NCI-H748 treated with DMSO at 0.1 percent for 48 hours (cell line): Measurements from ENCODE around the gene DNAJB8.

ENCODE experiments used
- DNase-seq: peaks from one replicate; lab custom pipeline; 2025; lab: John Stamatoyannopoulos, UW

The DNAJB8 gene

DNA sequence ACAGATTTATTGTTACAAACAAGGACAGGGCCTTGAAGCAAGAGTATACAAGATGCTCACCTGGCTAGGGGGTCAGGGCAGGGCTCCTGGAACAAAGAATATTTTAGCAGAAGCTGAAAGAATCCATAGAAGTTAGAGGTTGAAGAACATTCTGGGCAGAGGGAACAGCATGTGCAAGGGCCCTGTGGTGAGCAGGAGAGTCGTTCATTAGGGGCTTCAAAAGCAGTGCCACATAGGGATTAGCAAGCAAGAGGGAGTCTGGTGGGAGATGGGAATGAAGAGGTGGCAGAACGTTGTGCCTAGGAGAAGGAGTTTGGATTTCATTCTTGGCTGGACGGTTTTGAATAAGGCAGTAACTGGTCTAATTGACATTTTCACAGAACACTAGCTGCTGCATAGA is 22.9 kb downstream of the DNAJB8 start:
- no peak for DNase-seq

GRCh38 chr3:128442949-128443348 is 23.7 kb downstream of the DNAJB8 start:
- no peak for DNase-seq

- DNase-seq: no peak
Measured at GRCh38 chr3:128442070-128442469, 24.6 kb downstream of the DNAJB8 start.

- no peak for DNase-seq
Measured at GRCh38 chr3:128439226-128439625, 27.5 kb downstream of the DNAJB8 start.

- no peak for DNase-seq
Measured at GRCh38 chr3:128438488-128439072, 28.1 kb downstream of the DNAJB8 start.

DNA sequence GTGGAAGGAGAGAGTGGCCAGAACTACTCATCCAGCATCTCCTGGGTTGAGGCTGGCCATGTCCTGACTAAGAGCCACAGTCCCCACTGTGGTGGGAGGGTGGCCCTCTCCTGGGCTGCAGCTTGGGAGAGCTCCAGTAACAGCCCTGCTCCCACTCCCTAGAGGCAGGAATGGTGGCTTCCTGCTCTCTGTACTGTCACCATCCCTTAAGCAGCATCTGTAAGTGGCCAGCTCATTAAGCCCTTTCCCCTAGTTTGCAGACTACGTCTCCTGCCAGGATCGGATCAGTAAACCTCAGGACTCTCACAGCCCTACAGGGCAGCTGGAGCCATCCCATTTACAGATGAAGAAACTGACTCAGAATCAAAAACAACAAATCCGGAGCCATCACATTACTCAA is 30.5 kb downstream of the DNAJB8 start:
- DNase-seq: no peak

- no peak for DNase-seq
Measured at GRCh38 chr3:128435561-128435960, 31.1 kb downstream of the DNAJB8 start.

- no peak for DNase-seq
Measured at GRCh38 chr3:128435058-128435457, 31.6 kb downstream of the DNAJB8 start.

GRCh38 chr3:128434524-128434923 is 32.2 kb downstream of the DNAJB8 start:
- DNase-seq: no peak

DNA sequence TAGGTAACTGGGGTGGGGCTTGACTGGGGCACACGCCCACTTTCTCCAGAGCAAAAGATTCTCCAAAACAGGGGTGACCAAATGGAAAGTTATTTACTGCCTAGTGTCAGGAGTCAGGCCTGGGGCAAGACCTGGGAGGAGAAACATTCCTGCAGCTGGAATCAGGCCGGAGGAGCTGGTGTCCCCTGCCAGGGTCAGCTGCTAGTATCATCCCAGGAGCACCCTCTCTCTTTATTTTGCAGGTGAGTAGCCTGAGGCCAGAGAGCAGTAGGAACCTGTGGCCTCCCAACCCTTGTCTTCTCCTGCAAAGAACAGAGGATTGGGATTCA is 32.9 kb downstream of the DNAJB8 start:
- no peak for DNase-seq

DNA sequence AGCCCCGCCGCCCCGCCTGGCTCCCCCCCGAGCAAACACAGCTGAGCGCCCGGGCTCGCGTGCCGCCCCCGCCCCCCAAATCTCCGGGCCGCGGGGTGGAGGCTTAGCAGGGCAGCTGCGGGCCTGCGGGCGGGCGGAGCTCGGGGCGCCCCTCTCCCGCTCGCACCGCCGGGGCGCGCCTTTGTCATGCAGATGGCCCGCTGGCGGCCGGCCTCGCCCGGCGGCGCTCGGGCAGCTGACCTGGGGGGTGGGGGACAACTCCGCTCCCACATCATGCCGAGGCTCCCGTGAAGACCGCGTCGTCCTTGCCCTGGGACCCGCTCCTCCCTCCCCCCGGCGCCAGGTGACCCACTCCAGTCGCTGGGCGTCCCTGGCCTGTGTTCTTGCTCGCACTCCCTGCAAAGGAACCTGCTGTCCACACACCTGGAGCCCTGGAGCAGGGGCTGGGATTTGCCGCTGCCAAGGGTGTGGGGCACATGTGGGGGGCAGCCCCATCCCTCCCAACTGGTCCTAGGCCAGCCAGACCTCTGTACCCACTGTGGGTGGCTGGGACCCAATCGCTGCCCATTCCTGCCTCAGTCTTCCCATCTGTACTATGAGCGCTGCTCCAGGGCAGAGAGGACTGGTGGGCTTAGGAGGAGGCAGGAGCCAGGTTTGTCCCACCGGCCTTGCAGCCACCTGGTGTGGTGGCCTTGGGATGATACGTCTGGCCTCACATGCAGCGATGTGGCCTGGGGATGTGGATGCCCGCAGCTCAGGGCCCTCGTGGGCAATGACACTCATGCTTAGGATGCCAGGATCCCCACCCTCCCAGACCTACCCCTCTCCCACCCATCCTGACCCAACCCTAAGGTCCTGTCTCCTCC is 33.5 kb downstream of the DNAJB8 start:
- DNase-seq: no peak

DNA sequence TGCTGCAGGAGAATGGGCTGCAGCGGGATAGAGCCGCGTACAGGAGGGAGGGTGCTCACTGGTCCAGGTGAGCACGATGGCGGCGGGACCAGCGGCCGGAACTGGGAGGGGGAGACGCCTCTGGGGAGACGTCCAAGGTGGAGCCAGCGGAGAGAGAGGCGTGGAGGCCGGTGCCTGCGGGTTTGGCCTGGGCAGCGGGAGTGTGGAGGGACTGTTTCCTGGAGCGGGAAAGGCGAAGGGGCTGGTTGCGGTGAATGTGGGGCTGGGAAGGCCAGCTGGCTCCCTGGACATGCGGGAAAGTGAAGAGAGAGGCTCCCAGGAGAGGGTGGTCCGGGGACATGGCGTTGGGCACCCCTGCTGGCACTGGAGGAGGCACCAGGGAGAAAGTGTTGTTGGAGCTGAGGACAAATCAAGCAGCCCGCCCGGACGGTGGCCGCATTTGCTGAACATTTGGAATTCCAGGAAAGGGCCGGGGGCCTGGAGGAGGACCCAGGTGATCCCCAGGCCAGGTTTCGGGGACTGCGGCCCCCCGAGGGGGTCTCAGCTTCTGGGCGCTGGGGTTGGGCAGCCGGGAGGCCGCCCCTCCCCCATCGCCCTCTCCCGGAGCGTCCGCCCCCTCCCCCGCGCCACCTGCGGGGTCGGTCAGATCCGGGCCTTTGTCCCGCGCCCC is 34.3 kb downstream of the DNAJB8 start:
- DNase-seq: peak; percentile 7

GRCh38 chr3:128431803-128432300 is 34.8 kb downstream of the DNAJB8 start:
- no peak for DNase-seq

DNA sequence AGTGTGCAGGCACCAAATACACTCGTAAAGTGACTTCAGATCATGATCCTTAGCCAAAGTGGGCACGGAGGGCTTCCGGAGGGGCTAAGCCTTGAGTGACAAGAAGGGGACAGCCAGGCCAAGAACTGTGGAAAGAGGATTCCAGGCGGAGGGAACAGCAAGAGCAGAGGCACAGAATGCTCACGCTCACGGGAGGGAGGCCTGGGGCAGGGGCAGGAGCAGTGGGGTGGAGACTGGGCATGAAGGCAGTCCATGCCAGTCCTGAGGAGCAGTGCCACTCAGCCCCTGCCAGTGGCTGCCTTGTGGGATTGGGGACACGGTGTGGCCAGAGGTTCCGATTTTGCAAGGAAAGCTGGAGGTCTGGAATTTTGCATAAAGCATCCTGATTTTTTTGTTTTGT is 36.0 kb downstream of the DNAJB8 start:
- DNase-seq: no peak

- DNase-seq: no peak
Measured at GRCh38 chr3:128430301-128430700, 36.4 kb downstream of the DNAJB8 start.

GRCh38 chr3:128429751-128430150 is 36.9 kb downstream of the DNAJB8 start:
- no peak for DNase-seq

GRCh38 chr3:128429275-128429674 is 37.4 kb downstream of the DNAJB8 start:
- no peak for DNase-seq

DNA sequence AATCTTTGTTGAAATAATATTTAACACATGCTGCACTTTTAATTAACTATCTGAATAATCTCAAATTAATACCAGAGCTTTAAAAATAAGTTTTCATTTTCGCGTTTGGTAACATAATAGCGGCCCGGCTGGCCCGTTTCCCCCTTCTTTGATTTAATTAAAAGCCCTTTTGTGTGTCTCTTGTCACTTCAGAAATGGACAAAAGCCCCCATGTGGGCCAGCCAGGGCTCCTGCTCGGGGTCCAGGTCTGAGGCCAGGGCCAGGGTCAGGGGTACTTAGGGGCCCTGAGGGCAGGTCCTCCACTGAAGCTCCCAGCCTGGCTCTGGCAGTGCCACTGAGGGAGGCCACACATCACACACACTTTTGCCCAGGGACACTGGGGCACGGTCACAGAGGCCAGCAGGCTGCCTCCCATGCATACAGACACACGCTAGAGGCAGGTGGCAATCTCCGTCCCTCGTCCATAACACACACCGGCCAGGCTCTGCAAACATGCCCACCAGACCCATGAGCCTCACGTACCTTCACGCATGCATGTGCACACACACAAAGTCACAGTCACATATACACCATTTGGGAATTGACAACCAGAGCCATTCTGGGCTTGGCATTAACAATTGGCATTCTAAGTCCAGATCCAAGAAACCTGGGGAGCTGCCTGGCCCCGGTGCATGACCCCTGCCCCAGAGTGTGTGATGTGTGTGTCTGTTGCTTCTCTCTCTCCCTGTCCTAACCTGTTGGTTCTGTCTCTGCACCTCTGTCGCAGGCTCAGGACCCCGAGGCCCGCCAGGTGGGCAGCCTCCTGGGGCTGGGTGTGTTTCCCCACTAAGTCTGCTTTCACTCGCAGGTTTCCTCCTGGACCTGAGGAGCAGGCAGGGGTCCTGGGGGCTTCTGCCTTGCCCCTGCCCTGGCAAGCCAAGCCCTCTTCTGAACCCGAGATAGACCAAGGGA is 38.5 kb downstream of the DNAJB8 start:
- DNase-seq: no peak

DNA sequence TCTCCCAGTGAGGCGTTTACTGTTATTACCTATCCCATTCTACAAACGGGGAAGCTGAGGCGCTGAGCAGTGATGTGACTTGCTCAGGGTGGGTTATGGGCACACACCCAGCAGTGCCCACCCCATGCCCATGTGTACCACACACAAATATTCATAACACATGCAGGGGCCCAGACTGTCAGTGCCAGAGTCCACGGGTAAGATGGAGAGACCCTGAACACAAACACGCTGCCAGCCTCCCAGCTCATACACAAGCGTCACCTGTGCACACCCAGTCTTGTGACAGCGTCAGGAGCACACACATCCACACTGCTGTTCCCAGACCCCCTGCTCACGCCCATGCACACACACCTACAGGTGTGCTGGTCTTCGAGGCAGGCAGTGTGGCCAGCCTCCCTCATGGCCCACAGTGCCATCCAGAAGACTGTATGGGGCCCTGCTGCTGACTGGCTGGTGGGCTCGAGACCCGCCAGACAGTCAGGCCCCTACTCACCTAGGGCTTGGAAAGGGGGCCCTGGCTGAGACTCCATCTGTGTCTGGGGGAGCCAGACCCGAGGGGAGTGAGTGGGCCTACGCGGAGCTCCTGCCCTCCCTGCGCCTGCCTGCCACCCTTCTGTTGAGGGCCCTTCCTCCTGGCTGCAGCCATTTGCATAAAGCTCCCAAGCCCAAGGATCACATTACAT is 39.4 kb downstream of the DNAJB8 start:
- no peak for DNase-seq

- no peak for DNase-seq
Measured at GRCh38 chr3:128426128-128426921, 40.4 kb downstream of the DNAJB8 start.

GRCh38 chr3:128425846-128426127 is 40.9 kb downstream of the DNAJB8 start:
- no peak for DNase-seq
